ENCODE data around the gene LRRC7.
"Not testable (repeated sequence)": the region's sequence is repeated elsewhere in the genome, so short reads cannot be mapped to it uniquely, and the experiment has no call there.

Gene LRRC7

DNA sequence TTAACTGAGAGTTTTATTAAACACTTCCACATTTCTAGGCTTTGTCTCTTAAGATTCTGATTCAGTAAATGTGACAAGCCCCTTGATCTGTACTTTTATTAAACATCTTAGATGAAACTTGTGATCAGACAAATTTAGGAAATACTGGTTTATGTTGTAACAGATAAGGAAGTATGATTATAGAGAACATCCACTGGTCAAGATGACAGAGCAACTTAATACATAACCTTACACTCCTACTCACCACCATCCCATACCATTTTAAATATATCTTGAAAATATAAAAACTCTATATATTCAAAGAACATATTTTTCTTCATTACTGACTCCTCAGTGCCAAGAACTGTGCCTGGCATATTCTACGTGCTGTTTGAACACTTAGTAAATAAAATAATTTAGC lies 420.2 kb downstream of the LRRC7 start:
- DNase-seq: no peak

DNA sequence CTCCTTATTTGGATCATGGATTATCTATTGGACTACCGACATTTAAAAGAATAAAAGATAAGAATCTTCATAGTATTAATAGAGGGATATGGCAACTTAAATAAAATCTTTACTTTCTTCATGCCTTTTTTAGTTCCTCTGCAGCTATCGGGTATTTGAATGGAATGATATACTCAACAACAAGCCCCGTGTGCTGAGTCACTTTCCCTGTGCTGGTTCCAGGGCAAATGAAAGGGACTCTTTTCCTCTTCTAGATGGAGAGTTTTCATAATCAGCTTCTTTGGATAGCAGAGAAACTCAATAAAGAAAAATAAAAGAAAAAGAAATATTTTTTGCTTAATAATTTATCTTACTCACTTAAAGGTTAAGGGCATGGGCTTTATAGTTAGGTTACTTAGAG lies 423.9 kb downstream of the LRRC7 start:
- no peak for DNase-seq

DNA sequence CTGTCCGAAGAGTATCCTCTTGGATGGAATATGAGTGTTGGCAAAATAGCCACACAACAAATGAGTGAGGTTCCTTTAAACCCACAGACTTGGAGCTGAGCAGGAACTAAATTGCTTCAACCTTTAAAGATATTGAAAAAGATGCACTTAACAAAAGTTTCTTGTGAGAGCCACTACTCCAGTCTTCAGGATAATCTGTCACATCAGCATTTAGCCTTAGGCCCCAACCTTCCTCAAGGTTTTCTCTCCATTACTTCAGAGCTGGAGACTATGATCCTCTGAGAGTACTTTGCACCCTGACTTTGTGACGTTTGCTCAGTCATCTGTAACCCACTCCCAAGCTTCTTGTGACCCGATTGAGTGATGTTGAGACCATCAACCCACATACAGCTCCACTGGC lies 424.9 kb downstream of the LRRC7 start:
- no peak for DNase-seq

DNA sequence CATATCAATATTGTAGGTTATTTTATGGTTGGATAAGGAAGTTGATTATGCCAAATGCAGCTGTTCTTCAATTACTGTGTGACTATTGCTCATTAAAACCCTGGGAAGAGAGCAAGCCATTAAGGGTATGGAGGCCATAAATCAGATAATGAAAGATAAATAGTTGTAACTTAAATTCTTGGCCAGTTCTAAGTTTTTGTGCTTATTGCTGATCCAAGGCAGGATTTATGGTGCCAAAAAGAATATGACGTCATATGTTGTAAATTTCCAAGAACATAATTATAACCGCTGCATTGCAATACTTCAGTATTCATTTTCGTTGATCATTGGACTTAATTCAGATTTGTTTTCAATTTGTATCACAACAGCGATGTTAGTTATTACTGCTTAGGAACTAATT lies 426.1 kb downstream of the LRRC7 start:
- no peak for DNase-seq

DNA sequence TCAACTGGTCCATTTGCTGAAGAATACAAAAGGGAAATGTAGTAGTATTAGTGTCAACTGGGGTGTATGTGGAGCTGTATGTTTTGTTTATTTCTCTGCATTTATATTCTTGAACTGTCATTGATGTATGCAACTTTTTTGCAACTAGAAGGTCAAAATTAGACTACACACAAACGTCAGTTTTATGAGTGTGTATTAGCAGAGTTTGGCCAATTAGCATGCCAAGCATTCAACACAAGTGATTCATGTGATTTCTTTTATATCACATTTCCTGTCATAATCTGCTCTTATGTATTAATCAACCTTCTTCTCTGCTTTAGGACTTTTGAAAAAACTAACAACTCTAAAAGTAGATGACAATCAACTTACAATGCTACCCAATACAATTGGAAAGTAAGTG lies 426.5 kb downstream of the LRRC7 start:
- no peak for DNase-seq

DNA sequence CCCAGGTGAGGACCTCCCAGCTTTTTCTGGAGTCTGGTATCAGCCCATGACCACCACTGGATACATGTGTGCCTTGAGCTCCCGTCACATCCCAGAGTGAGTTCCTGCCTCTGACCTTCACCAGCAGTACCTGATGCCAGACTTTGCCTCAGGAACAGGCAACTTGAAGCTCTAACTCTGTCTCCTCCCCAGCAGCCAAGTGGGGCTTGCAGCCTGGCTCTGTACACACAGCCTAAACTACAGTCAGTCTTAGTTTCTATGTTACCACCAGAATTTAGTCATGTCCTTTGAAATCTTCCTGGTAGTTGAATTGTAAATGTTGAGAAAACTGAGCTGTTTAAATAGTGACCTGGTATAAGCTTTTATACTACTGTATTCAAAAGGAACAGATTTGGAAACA lies 431.1 kb downstream of the LRRC7 start:
- no peak for DNase-seq

DNA sequence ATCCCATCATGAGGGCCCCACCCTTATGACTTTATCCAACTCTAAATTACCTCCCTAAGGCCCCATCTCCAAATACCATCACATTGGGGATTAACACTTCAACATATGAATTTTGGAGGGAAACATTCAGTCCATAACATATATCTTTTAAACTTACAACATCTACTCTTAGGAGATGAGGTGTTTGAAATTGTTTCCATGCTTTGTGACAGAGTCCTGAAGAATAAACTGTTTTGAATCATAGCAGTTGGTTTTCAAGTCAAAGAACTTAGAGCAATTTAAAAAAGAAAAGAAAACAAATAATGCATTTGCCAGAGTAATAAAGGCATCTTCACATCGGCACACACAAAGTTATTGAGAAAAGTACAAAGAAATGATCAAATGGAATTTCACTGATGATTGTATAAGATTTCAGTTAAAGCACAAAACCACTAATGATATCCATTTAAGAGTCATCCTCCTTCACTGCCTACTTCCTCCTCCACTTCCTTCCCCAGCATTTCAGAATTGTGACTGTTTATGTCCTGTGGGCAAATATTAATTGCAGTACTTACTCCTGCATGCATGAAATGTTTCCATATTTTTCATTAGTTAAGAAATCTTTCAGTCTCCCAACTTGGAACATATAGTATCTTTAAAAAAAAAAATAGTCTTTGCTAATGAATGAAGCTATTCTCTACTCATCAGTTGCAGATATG lies 435.6 kb downstream of the LRRC7 start:
- no peak for DNase-seq

DNA sequence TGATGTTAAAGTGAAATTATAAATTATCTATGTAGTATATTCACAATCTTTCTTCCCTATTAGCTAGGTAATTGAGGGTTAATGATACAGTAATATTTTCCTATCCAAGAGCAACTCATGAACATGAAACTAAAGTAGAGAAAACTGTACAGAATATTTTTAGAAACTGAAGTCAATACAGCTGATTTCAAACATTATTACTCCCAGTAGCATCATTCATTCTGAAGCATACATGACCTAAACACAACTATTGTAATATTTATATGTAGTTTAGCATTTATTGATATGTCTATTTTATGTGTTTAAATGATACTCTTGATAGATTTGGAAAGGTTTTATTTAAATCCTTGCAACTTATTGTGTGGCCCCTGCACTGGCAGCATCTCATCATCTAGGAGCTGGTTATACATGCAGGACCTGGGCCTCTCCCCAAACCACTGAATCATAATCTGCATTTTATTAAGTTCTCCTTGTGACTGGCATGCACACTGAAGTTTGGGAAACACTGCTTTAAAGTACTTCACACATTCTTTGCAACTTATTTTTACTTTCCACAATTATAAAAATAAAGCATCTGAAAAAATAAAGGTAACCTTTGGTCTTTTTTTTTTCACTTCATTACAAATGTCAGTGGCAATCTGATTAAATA lies 437.8 kb downstream of the LRRC7 start:
- no peak for DNase-seq

DNA sequence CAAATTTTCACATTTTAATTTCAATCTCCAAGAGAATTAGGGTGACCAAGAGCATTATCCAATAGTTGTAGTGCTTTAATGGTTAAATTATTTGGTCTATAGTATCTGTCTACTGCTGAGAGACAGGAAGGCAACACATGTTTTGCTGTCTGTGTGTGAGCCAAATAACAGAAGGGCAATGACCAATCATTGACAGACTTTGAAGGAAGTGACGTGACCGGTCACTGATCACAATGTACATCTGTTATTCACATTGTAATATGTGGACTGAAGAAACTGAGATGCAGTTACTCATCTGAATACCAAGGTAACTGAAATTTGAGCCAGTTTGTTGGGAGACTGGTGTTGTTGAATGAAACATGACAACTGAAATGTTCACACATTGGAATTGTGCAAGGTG lies 440.9 kb downstream of the LRRC7 start:
- no peak for DNase-seq

DNA sequence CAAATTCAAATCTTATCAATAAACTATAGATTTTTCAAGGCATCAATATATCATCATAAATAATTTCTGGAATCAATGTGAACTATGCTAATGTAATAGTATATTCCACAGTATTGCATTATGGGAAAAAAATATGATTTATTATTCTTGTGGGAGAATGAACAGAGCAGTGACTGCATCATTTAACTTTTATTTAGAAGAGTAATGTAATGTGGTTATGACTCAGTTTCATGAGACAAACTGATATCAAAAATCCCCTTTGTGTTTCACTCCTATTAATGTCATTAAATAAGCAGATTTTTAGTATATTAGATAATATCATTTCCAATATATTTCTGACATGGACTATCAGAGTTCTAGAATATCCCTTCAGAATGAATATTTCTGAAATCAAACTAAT lies 450.0 kb downstream of the LRRC7 start:
- no peak for DNase-seq

DNA sequence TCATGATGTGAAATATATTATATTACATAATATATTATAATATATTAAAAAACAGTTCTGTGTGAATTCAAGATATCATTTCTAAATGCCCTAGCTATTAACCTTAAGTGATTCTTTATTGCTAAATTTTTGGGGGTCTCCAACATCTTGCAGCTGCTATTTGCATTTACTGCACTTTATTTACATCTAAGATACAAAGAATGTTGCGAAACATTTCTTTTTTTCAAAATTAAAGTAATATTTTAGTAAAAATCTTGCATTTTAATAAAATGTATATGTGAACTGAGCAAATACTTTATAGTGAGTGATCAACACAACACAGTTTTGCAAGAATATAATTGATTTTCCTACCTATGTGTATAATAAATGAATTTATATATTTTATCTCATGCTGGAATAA lies 456.6 kb downstream of the LRRC7 start:
- no peak for DNase-seq

DNA sequence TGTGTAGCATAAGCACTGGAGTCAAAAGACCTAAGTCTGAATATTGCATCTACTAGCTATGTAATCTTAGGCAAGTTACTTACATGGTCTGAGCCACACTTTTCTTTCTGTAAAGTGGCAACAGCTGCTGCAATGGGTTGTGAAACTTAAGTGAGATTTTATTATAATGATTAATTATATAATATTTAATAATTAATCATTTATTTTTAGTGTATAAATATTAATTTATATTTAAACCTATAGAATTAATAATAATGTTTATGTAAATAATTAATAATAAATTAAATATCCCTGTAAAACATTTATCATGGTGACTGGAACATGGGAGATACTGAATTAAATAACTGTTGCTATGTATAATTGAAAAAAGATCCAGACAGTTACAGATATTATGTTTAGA lies 457.3 kb downstream of the LRRC7 start:
- DNase-seq: no peak

DNA sequence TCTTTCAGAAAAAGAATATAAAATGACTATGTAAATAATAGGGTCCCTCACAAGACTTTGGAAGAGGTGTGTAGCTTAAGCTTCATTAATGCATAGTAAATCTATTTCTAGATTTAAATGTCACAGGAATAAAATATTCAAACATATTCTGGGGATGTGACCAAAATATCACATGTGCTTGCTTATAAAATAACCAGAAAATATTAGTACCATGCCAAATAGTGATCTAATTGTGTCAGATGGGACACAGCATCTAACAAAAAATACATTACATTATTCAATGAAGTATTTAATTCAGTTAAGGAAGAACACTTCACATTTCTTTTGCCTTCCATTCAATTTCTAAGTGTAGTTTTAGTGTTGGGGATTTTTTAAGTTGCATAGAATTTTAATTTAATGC lies 458.1 kb downstream of the LRRC7 start:
- no peak for DNase-seq

DNA sequence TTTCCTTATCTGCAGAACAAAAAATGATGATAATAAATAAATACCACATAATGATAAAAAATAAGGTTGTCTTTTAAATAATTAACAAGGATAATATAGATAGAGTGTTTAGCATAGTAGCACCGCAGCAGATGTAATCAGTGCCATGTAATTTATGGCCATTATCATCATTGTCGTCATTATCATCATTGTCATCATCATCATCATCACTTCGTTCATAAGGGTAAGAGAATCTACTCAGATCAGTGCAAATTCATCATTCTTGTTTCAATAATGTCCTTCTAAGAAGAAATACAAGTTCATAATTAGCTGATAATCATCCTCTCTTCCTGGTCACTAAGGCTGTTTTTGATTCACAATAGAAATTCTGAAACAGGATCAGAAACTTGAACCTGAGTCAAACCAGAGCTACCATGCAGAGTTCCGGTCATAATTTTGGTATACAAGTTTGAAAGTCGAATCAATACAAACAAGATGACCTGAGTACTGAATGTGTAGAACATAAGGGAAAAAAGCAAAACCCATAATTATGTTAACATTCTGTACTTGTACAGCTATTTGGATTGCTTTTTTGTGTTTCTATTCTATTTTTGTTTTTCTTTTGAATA lies 465.6 kb downstream of the LRRC7 start:
- DNase-seq: no peak

DNA sequence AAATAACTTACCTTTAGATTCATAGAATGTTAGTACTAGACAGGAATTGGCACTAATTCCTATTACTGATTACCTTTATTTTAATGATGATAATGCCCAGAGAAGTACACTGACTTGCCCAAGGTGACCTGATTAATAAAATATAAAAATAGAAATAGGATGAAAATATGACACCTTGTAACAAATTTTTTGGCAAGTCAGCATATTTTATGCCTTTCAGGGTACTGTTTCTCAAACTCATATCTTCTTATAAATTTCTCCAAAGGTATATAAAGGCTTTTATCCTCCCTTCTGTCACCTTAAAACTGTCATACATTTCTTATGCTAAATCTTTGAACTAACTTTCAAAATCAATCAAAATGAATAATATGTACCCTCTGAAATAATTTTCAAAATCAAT lies 466.2 kb downstream of the LRRC7 start:
- no peak for DNase-seq

DNA sequence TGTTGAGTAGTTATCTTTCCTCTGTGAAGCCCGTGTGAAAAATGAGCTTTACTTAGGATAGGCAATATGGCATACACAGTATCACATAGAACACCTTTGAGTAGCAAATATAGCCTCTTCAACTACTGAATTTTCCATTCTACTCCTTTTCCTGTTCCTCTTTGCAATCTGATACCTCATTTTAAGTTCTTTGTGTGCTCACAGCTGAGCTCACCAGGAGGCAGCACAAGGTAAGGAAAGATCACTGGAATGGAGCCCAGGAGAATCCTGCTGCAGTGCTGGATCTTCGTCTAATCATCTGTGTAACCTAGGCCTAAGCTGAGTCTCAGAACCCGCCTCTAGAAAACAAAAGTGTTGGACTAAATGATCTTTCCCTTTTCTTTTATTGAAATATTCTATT lies 466.7 kb downstream of the LRRC7 start:
- no peak for DNase-seq

DNA sequence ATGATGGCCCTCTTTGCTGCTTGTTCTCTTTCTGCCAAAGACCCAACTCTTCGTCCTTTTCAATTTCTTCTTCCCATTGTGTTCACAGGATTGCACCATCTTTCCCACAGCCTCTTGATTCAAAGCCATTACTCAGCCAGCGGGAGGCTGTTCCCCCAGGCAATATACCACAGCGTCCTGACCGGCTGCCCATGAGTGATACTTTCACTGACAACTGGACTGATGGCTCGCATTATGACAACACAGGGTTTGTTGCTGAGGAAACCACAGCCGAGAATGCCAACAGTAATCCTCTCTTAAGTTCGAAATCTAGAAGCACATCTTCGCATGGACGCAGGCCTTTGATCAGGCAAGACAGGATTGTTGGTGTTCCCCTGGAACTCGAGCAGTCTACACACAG lies 470.3 kb downstream of the LRRC7 start:
- no peak for DNase-seq

DNA sequence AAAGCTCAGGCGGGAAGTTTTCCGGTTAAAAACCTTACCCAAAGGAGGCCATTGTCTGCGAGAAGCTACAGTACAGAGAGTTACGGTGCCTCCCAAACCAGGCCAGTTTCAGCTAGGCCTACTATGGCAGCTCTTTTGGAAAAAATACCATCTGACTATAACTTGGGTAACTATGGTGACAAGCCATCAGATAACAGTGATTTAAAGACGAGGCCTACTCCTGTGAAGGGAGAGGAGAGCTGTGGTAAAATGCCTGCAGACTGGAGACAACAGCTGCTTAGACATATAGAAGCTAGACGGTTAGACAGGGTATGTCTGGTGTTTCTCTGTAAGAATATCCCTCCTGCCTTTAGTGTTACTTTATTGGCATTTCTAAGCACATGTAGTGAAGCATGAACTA lies 471.8 kb downstream of the LRRC7 start:
- no peak for DNase-seq

DNA sequence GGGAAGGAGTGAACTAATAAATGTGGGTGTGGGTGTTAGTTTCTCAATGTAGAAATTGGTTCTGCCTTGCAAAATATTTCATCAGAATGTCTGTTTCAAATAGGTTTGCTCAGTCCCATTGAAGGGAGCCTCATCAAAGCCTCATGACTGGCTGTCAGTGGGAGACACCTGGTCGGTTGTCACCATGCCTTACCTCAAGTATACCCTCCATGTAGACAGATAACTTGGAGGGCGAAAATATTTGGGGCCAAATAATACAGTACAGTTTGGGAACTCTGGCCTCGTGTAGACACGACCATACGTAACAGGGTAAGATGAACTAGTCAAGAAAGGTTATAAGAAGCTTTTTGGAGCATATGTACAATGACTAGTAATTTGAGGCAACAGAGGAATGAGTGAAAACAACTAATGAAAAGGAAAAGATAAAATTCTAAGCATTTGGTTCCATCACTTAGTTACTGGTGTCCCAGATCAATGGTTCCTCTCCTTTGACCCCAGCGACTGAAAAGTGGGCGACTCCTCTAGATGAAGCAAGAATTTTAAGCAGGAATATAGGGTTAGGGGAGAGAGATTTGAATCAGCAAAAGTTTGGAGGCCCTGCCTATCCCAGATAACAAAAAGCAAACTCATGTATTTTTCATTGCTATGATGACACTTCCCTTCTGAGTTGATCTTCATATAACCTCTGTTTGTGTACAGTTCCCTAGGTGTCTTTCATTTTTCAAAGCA lies 473.8 kb downstream of the LRRC7 start:
- DNase-seq: no peak

DNA sequence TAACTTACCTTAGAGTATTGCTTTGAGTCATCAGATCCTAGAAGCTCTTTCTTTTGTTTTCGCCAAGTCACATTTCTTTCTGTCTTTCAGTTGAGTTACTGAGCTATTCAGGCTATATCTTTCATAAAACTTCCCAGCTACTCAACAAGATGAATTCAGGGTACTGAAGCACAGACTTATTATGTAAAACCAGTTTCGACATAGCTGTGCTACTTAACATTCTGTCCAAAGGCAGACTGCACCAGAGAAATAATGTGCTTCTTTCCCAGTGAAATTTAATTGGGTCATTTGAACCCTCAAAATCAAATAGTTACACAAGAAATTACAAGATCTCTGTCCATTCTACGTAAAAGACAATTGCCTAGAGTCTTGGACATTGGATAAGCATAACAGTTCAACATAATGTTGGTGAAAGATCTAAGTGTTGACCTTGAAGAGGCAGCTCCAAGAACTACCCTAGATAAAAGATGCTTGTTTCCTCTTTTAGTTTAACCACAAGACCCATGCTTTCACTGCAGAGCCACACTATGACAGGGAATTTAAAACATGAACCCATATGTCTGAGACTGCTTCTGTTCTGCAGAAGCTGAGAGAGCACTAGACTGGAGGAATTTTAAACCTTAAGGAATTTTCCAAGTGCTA lies 474.5 kb downstream of the LRRC7 start:
- DNase-seq: no peak

DNA sequence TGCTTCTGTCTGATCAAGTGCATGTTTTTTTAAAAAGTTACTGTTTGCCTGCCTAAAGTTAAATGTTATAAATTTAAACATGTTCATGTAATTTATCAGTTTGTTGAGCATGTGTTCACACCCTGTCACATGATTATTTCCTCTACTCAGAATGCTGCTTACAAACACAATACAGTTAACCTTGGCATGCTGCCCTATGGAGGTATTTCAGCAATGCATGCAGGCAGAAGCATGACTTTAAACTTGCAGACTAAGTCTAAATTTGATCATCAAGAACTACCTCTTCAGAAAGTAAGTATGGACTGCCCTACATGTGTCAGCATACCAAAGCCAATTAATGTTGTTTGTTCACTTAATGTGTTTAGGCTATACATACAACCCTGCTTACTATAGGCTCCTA lies 476.1 kb downstream of the LRRC7 start:
- DNase-seq: no peak

DNA sequence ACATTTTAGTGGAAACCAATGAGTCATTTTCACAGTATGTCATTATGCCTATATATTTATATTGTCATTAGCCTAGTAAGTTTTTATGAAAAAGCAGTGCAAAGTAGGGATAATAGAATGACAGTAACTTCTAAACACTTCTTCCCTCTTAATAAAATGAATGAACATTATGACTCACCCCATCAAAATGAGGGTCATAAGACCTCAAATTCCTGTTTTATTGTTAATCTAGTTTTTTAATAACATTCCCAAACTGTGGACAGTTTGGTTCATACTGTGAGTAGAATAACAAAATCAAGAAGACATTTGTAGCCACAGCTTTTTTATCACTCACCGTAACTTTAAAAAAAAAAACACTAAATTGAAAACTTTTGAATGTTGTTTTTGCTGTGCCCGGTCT lies 477.1 kb downstream of the LRRC7 start:
- no peak for DNase-seq

DNA sequence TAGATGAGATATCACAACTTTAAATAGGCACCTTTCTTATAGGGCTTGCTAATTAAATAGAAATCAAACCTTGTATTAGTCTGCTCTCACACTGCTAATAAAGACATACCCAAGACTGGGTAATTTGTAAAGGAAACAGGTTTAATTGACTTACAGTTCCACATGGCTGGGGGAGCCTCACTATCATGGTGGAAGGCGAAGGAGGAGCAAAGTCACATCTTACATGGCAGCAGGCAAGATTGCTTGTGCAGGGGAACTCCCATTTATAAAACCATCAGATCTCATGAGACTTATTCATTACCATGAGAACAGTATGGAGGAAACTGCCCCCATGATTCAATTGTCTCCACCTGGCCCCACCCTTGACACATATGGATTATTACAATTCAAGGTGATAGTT lies 477.9 kb downstream of the LRRC7 start:
- not testable (repeated sequence) for DNase-seq

All from stimulated activated CD4-positive, alpha-beta T cell treated with anti-CD3 and anti-CD28 coated beads, Interleukin-1b, Interleukin-23, amount 100 ng/mL, for 48 hours (primary cell).